IMR-90 (cell line): Measurements from ENCODE around the gene OR2H1. TPM values are rescaled to one million over a fixed set of nuclear protein-coding genes. Genes with fewer than 3 reads are reported as not detected.

Experiments used
- ATAC-seq: fragments of 200-7000 bp; cut with Tn5 transposase; 2 replicates; pipeline ENCODE4 v1.9.1; 2020; ENCODE audit warnings: low read depth, mild to moderate bottlenecking, moderate library complexity
- BruUV-seq: library from RNA; stranded (reverse); fragments of 400-500 nt; replicated peaks from 2 replicates; lab custom pipeline; 2021; lab: Mats Ljungman, UMichigan
- CTCF ChIA-PET: fragments of 300-600 bp; formaldehyde crosslinking; extraction: SDS; loops from one replicate; lab custom pipeline; 2021; ENCODE audit warnings: antibody characterized with exemption; lab: Yijun Ruan, JAX
- POLR2A ChIA-PET: fragments of 300-600 bp; sonication (Branson Sonifier 250); formaldehyde crosslinking; loops from one replicate; lab custom pipeline; 2022; ENCODE audit warnings: antibody characterized with exemption; ENCODE audit not compliant: unreplicated experiment; lab: Charles Lee
- DNase-seq: peaks from one replicate; pipeline ENCODE4 v3.0.0; 2013
- H2AFZ ChIP-seq: replicated peaks from 2 replicates; pipeline ENCODE3; 2013; ENCODE audit warnings: low read length, mild to moderate bottlenecking; ENCODE audit not compliant: poor library complexity
- H2AK5ac ChIP-seq: 2 replicates; pipeline ENCODE4 v1.6.1; 2013; ENCODE audit warnings: low read depth, low read length, inconsistent platforms
- H2AK9ac ChIP-seq: replicated peaks from 2 replicates; pipeline ENCODE3; 2013; ENCODE audit warnings: mild to moderate bottlenecking, low read depth, low read length, moderate library complexity; ENCODE audit not compliant: poor library complexity
- H2BK120ac ChIP-seq: 2 replicates; pipeline ENCODE4 v1.6.1; 2013; ENCODE audit warnings: low read depth, low read length, inconsistent platforms
- H2BK15ac ChIP-seq: 3 replicates; pipeline ENCODE4 v1.6.1; 2013; ENCODE audit warnings: low read depth, low read length, inconsistent platforms
- H2BK20ac ChIP-seq: 2 replicates; pipeline ENCODE4 v1.6.1; 2013; ENCODE audit warnings: low read depth, mild to moderate bottlenecking, inconsistent platforms, low read length, moderate library complexity
- H2BK5ac ChIP-seq: 2 replicates; pipeline ENCODE4 v1.6.1; 2013; ENCODE audit warnings: mild to moderate bottlenecking, low read depth, low read length, inconsistent platforms; ENCODE audit not compliant: poor library complexity, severe bottlenecking
- H3K14ac ChIP-seq: replicated peaks from 2 replicates; pipeline ENCODE4 v1.6.1; 2013; ENCODE audit warnings: low read depth, low read length, inconsistent platforms
- H3K18ac ChIP-seq: 2 replicates; pipeline ENCODE4 v1.6.1; 2013; ENCODE audit warnings: low read depth, low read length, control low read depth
- H3K23ac ChIP-seq: 2 replicates; pipeline ENCODE4 v1.6.1; 2013; ENCODE audit warnings: low read depth, low read length, inconsistent platforms
- H3K27ac ChIP-seq: 2 replicates; pipeline ENCODE4 v1.5.1; 2013; ENCODE audit warnings: mild to moderate bottlenecking, control low read depth, low read length; ENCODE audit not compliant: insufficient read depth
- H3K27me3 ChIP-seq: 2 replicates; pipeline ENCODE4 v1.6.1; 2013; ENCODE audit warnings: low read length; ENCODE audit not compliant: control insufficient read depth, insufficient read depth
- H3K36me3 ChIP-seq: 2 replicates; pipeline ENCODE4 v1.6.1; 2013; ENCODE audit warnings: low read length, mixed read lengths; ENCODE audit not compliant: control insufficient read depth, insufficient read depth
- H3K4ac ChIP-seq: 2 replicates; pipeline ENCODE4 v1.6.1; 2013; ENCODE audit warnings: low read depth, low read length, inconsistent platforms
- H3K4me1 ChIP-seq: 2 replicates; pipeline ENCODE4 v1.6.1; 2013; ENCODE audit warnings: low read length, mixed read lengths; ENCODE audit not compliant: control insufficient read depth, insufficient read depth
- H3K4me2 ChIP-seq: 2 replicates; pipeline ENCODE4 v1.6.1; 2013; ENCODE audit warnings: low read depth, mild to moderate bottlenecking, control low read depth, low read length, moderate library complexity
- H3K4me3 ChIP-seq: 2 replicates; pipeline ENCODE4 v1.5.1; 2013; ENCODE audit warnings: low read depth, mild to moderate bottlenecking, control low read depth, low read length, moderate library complexity; ENCODE audit not compliant: insufficient read depth
- H3K56ac ChIP-seq: 2 replicates; pipeline ENCODE4 v1.6.1; 2013; ENCODE audit warnings: low read length, inconsistent platforms; ENCODE audit not compliant: insufficient read depth; ENCODE audit errors: extremely low read depth
- H3K79me1 ChIP-seq, 2 experiments: 2 replicates each; pipeline ENCODE4 v1.6.1; 2013; ENCODE audit warnings: low read length in 2 of 2, inconsistent platforms in 1 of 2, low read depth in 1 of 2
- H3K9ac ChIP-seq: 2 replicates; pipeline ENCODE4 v1.6.1; 2013; ENCODE audit warnings: low read depth, low read length, control low read depth
- H3K9me1 ChIP-seq: 2 replicates; pipeline ENCODE4 v1.6.1; 2013; ENCODE audit warnings: low read length, inconsistent platforms; ENCODE audit not compliant: insufficient read depth
- H3K9me3 ChIP-seq: 2 replicates; pipeline ENCODE4 v1.6.1; 2013; ENCODE audit warnings: low read length; ENCODE audit not compliant: control insufficient read depth, insufficient read depth
- H4K20me1 ChIP-seq: 2 replicates; pipeline ENCODE4 v1.6.1; 2013; ENCODE audit warnings: low read length, inconsistent platforms; ENCODE audit not compliant: insufficient read depth
- H4K5ac ChIP-seq: 2 replicates; pipeline ENCODE4 v1.6.1; 2013; ENCODE audit warnings: mild to moderate bottlenecking, low read depth, low read length, control low read depth
- H4K8ac ChIP-seq, 2 experiments: 2 replicates each; pipeline ENCODE4 v1.6.1; 2013; ENCODE audit warnings: low read depth in 2 of 2, low read length in 2 of 2, control low read depth in 1 of 2, inconsistent platforms in 1 of 2
- H4K91ac ChIP-seq: 2 replicates; pipeline ENCODE4 v1.6.1; 2013; ENCODE audit warnings: low read depth, low read length, inconsistent platforms; ENCODE audit not compliant: insufficient read depth
- CEBPB ChIP-seq: IDR thresholded peaks from 2 replicates; pipeline ENCODE4 v1.6.1; 2012; ENCODE audit warnings: low read depth, low read length, improper control_type of control experiment
- CHD1 ChIP-seq: IDR thresholded peaks from 2 replicates; pipeline ENCODE4 v1.6.1; 2012; ENCODE audit warnings: low read depth, low read length, improper control_type of control experiment
- CTCF ChIP-seq: conservative IDR thresholded peaks from 2 replicates; pipeline ENCODE4 v1.5.1; 2012; ENCODE audit warnings: mild to moderate bottlenecking, low read depth, low read length, improper control_type of control experiment
- ELK1 ChIP-seq: fragments of 150-350 bp; IDR thresholded peaks from 2 replicates; pipeline ENCODE4 v1.6.1; 2016; ENCODE audit warnings: low read depth, mild to moderate bottlenecking, low read length, moderate library complexity, borderline replicate concordance
- MAFK ChIP-seq: IDR thresholded peaks from 2 replicates; pipeline ENCODE4 v1.6.1; 2012; ENCODE audit warnings: low read depth, low read length, improper control_type of control experiment
- MAZ ChIP-seq: IDR thresholded peaks from 2 replicates; pipeline ENCODE4 v1.6.1; 2012; ENCODE audit warnings: low read depth, mild to moderate bottlenecking, low read length, improper control_type of control experiment, moderate library complexity, borderline replicate concordance
- POLR2A ChIP-seq: IDR thresholded peaks from 2 replicates; pipeline ENCODE4 v1.6.1; 2012; ENCODE audit warnings: mild to moderate bottlenecking, low read depth, low read length
- RCOR1 ChIP-seq: IDR thresholded peaks from 2 replicates; pipeline ENCODE4 v1.6.1; 2012; ENCODE audit warnings: mild to moderate bottlenecking, low read length, improper control_type of control experiment; ENCODE audit not compliant: insufficient replicate concordance
- RFX5 ChIP-seq: IDR thresholded peaks from 2 replicates; pipeline ENCODE4 v1.8.0; 2012; ENCODE audit warnings: low read depth, mild to moderate bottlenecking, low read length, moderate library complexity
- SMC3 ChIP-seq: fragments of 150-350 bp; IDR thresholded peaks from 2 replicates; pipeline ENCODE4 v1.6.1; 2016; ENCODE audit warnings: low read depth, mild to moderate bottlenecking, antibody characterized with exemption, low read length, moderate library complexity
- USF2 ChIP-seq: fragments of 150-350 bp; IDR thresholded peaks from 2 replicates; pipeline ENCODE4 v1.6.1; 2017; ENCODE audit warnings: mild to moderate bottlenecking, antibody characterized with exemption, low read length, low read depth
- WGBS, 2 experiments: methylation state at CpG; one replicate each; pipeline versions ENCODE4 v1.1.5 to v1.1.7; 2013; ENCODE audit warnings: missing lambda C conversion rate in 2 of 2; ENCODE audit not compliant: insufficient read length in 1 of 2; ENCODE audit errors: extremely low coverage in 2 of 2; 5-methylcytosine and 5-hydroxymethylcytosine counted together
- dilution Hi-C: fragments of 300-500 bp; cut with HindIII; formaldehyde crosslinking; loops from one replicate; pipeline ENCODE4 v1.14.3; 2018; ENCODE audit warnings: low sequenced_read_pairs; ENCODE audit not compliant: unreplicated experiment
- in situ Hi-C: fragments of 300-500 bp; cut with MboI; formaldehyde crosslinking; loops from 3 replicates; pipeline ENCODE4 v1.14.3; 2019; ENCODE audit warnings: low sequenced_read_pairs, inconsistent platforms, mixed read lengths
- intact Hi-C: fragments of 100-400 bp; cut with micrococcal nuclease; formaldehyde crosslinking; loops from 2 replicates; pipeline ENCODE4 v1.10.0; 2022
- polyA plus RNA-seq, 3 experiments: library from polyadenylated mRNA; depleted of rRNA; stranded (reverse); fragments of >200 nt; gene quantifications; 2 replicates each; pipeline ENCODE4 v1.2.3, GENCODE V29; 2012; ENCODE audit warnings: low replicate concordance in 1 of 3
- total RNA-seq: library from RNA; depleted of rRNA; stranded (reverse); fragments of >200 nt; gene quantifications from 2 replicates; pipeline ENCODE4 v1.2.3, GENCODE V29; 2012

The OR2H1 gene
- total and polyA plus RNA-seq, 2 of the 4 experiments (the other 2 are of a cell fraction) = not detected

GRCh38 chr6:29487131-29487530 lies 30.2 kb downstream of the OR2H1 start:
- H3K56ac ChIP-seq = no peak overlapping the region
- no peak for TF ChIP-seq POLR2A
- no peak for TF ChIP-seq CTCF
- no peak for TF ChIP-seq RFX5
- no peak for TF ChIP-seq SMC3
- no peak for TF ChIP-seq MAFK
- TF ChIP-seq CEBPB = no peak
- no peak for TF ChIP-seq USF2
- TF ChIP-seq CHD1 = no peak
- no peak for TF ChIP-seq ELK1
- TF ChIP-seq MAZ = no peak
- TF ChIP-seq RCOR1 = no peak
- WGBS, 2 experiments = 40% methylated on average over 1 of the region's 5 CpGs; no CpG with 5 or more reads in 1 of the 2 experiments

More at GRCh38 chr6:29487131-29487530, 30.2 kb downstream of the OR2H1 start:
- Histone ChIP-seq H2AK9ac (no peak overlapping the region), H3K27me3 (no peaks in the 10 kb centered on the region), H4K20me1 (no peaks in the 10 kb centered on the region), H2AK5ac (no peak overlapping the region), H2AFZ (no peak overlapping the region), H3K23ac (no peak overlapping the region), H3K9ac (no peak overlapping the region), H2BK5ac (no peak overlapping the region), H3K79me1 (no peaks in the 10 kb centered on the region), H3K4ac (no peak overlapping the region), H4K8ac (no peak overlapping the region), H3K9me3 (peaks cover 11% of the 10 kb centered on the region), H2BK120ac (no peak overlapping the region), H3K9me1 (no peaks in the 10 kb centered on the region), H3K4me2 (no peak overlapping the region), H2BK20ac (no peak overlapping the region), H3K36me3 (no peaks in the 10 kb centered on the region), H3K18ac (no peak overlapping the region), H4K91ac (no peak overlapping the region), H3K4me1 (no peaks in the 10 kb centered on the region), H4K5ac (no peak overlapping the region), H2BK15ac (no peak overlapping the region), H3K14ac (no peak overlapping the region), H3K4me3 (no peak overlapping the region), H3K27ac (no peak overlapping the region)
- ChIA-PET POLR2A (no interaction called here), CTCF (no interaction called here)
- dilution Hi-C loops (no loop called here), in situ Hi-C loops (no loop called here), intact Hi-C loops (no loop called here)
- ATAC-seq (no peak), DNase-seq (no peak)
- BruUV-seq = no TSS peak
